Measurements from ENCODE around the gene GRP. TPM values are rescaled to one million over a fixed set of nuclear protein-coding genes. Genes with fewer than 3 reads are reported as not detected.

The GRP gene
- total RNA-seq, 1 experiment from 2014 or later = not detected

DNA sequence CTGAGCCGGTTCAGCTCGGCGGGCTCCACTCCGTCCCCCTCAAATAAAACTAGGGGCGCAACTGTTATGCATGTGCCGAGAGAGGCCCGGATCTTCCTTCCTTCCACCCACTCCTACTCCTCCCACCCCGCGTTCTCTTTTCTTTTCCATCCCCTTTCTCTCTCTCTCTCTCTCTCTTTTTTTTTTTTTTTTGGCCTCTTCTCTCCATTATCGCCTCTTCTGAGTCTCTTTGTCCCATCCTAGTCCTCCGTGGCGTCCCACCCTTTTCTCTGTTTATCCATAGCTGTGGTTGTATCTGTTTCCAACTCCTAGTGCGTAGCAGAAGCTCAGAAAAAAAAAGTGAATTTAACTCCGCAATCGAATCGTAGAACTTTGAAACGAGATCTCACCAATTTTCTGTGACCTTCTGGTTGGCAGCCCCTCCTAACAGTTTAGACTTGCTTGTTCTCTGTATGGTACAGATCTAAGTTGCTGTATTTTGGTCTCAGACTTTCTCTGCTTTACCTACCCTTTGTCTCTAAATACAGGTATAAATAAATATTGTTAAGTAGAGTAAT lies 49.7 kb downstream of the GRP start:
- peak overlapping the region; percentile 40 to 51 for H3K4me3 ChIP-seq (replicated peaks in 1 of 2; ENCODE audit: low read depth in 1 of 2, low read length in 2 of 2)
- POLR2A ChIA-PET = no interaction called here
- peak overlapping the region; percentile 80 for H3K4me2 ChIP-seq (ENCODE audit: low read length)
- H3K9me2 ChIP-seq (ENCODE audit: insufficient read depth) = no peaks in the 10 kb centered on the region
- no peaks in the 10 kb centered on the region for H3K36me3 ChIP-seq (ENCODE audit: control insufficient read depth in 1 of 2, insufficient read depth in 2 of 2, low read length in 2 of 2)
- ATAC-seq (no peak), DNase-seq (ENCODE audit: low read depth, low spot score) (no peak)
- H3K9ac ChIP-seq (ENCODE audit: low read length) = no peak overlapping the region
- H3K9me3 ChIP-seq (ENCODE audit: control insufficient read depth in 1 of 2, insufficient read depth in 1 of 2, low read depth in 1 of 2, low read length in 2 of 2) = no peaks in the 10 kb centered on the region
- no TSS peak for BruUV-seq (replicated peaks)
- H3K79me2 ChIP-seq (ENCODE audit: insufficient read depth, low read length) = no peaks in the 10 kb centered on the region
- no peaks in the 10 kb centered on the region for H4K20me1 ChIP-seq (ENCODE audit: insufficient read depth)
- H3K4me1 ChIP-seq (ENCODE audit: control insufficient read depth in 1 of 2, insufficient read depth in 2 of 2, low read length in 2 of 2) = peaks cover 0 to 7% of the 10 kb centered on the region in 2 experiments; a peak in 2 of 4 replicates
- peak overlapping the region; percentile 88 for H2AFZ ChIP-seq (ENCODE audit: low read depth, low read length, poor library complexity, severe bottlenecking)
- TF ChIP-seq ZFX (IDR thresholded peaks at IDR 0.05) = no peak
- no peak for TF ChIP-seq SP1 (IDR thresholded peaks at IDR 0.05; ENCODE audit: low read depth)
- TF ChIP-seq CTCF (IDR thresholded peaks at IDR 0.05 in 2 of 3, conservative IDR thresholded peaks at IDR 0.05 in 1 of 3; ENCODE audit: borderline replicate concordance in 1 of 3, insufficient read depth in 1 of 3, low read depth in 2 of 3, low read length in 2 of 3) = no peak; a peak in 1 of 6 replicates
- TF ChIP-seq EZH2 (IDR thresholded peaks at IDR 0.05) = no peak
- TF ChIP-seq EZH2phosphoT487 (IDR thresholded peaks at IDR 0.05; ENCODE audit: borderline replicate concordance) = no peak
- TF ChIP-seq MAX (IDR thresholded peaks at IDR 0.05) = no peak
- TF ChIP-seq CEBPB (IDR thresholded peaks at IDR 0.05; ENCODE audit: low read depth) = no peak
- no peak for TF ChIP-seq TCF7L2 (IDR thresholded peaks at IDR 0.05; ENCODE audit: borderline replicate concordance, extremely low read depth, insufficient read depth, insufficient read length)
- no peak for TF ChIP-seq REST (IDR thresholded peaks at IDR 0.05; ENCODE audit: low read depth)
- TF ChIP-seq ELF1 (IDR thresholded peaks at IDR 0.05; ENCODE audit: borderline replicate concordance, low read depth) = no peak
- no peak for TF ChIP-seq SIN3A (IDR thresholded peaks at IDR 0.05; ENCODE audit: low read depth)
- TF ChIP-seq SRF (IDR thresholded peaks at IDR 0.05; ENCODE audit: low read depth) = no peak
- no peak for TF ChIP-seq ZNF274 (IDR thresholded peaks at IDR 0.05; ENCODE audit: low read depth, low read length)
- no peak for TF ChIP-seq RAD21 (IDR thresholded peaks at IDR 0.05; ENCODE audit: low read depth)
- intact Hi-C loops (cut with micrococcal nuclease) = no loop called here
- CTCF ChIA-PET = interaction anchor here (1.0 to 1.5 kb wide), 2 partner anchors 21 to 133 kb away, joined by 4 read pairs; no protein-coding TSS in a partner anchor
- H3K27ac ChIP-seq (ENCODE audit: low read depth, low read length) = no peak overlapping the region
- H3K27me3 ChIP-seq (ENCODE audit: insufficient read depth, low read length) = peaks cover 5% of the 10 kb centered on the region; the same call in 1 of the 2 replicates
- RAD21 ChIA-PET (ENCODE audit: low non-redundant PET in 1 of 2, low total read pairs in 2 of 2, uncharacterized antibody in 2 of 2, unreplicated experiment in 2 of 2) = no interaction called here
